DND-41 (cell line): ENCODE measurements around the gene C4A.

Experiments used
- EZH2 ChIP-seq: IDR thresholded peaks from 3 replicates; pipeline ENCODE4 v1.6.1; 2012; ENCODE audit warnings: borderline replicate concordance, low read depth, mild to moderate bottlenecking, moderate library complexity, low read length, inconsistent platforms; ENCODE audit not compliant: severe bottlenecking
- TF ChIP-seq, protein P1 (sequence below): IDR thresholded peaks from 2 replicates; pipeline ENCODE4 v1.5.1; 2012; ENCODE audit warnings: borderline replicate concordance, low read length, moderate library complexity, mild to moderate bottlenecking; ENCODE audit not compliant: poor library complexity, severe bottlenecking; ENCODE audit errors: extremely low read depth

DNA sequence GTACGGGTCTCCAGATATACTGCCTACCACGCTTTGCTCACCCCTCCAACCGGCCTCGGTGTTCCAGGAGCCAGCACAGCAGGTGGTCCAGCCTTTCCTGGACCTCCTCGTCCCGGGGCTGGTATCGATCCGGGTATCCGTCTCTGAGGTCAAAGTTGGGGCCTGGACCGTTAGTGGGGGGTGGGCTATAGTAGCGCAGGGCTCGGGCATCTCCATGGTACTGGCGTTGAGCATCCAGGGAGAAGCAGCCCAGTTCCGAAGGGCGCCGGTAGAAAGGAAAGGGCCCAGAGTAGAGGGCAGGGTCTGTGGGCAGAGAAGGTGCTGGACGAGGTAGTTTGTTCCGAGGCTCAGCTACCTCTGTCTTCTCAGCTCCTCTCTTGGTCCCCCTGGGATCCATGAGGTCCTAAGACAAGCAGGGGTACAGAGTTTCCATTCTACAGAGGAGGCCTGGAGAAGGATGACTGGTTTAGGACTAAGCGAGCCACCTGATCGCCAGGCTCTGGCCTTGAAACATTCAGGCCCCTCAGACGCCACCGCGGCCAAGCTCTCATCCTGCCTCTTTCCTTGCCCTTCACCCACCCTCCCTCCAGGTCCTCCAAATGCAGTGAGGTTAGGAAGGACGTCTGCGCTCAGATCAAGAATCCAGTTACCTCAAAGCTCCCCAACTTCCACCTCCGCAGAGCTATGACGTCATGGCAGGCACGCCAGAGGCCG lies 10.4 kb upstream of the C4A start:
- TF ChIP-seq, protein P1, sequence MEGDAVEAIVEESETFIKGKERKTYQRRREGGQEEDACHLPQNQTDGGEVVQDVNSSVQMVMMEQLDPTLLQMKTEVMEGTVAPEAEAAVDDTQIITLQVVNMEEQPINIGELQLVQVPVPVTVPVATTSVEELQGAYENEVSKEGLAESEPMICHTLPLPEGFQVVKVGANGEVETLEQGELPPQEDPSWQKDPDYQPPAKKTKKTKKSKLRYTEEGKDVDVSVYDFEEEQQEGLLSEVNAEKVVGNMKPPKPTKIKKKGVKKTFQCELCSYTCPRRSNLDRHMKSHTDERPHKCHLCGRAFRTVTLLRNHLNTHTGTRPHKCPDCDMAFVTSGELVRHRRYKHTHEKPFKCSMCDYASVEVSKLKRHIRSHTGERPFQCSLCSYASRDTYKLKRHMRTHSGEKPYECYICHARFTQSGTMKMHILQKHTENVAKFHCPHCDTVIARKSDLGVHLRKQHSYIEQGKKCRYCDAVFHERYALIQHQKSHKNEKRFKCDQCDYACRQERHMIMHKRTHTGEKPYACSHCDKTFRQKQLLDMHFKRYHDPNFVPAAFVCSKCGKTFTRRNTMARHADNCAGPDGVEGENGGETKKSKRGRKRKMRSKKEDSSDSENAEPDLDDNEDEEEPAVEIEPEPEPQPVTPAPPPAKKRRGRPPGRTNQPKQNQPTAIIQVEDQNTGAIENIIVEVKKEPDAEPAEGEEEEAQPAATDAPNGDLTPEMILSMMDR, result no peak
- no peak for TF ChIP-seq EZH2
